Skeletal muscle cell (primary cell): ENCODE data around the gene INPP5E.

Experiments
- DNase-seq: peaks from one replicate; pipeline ENCODE4 v3.0.0-alpha.2; 2010; ENCODE audit warnings: low read depth
- H3K4me3 ChIP-seq: 2 replicates; pipeline ENCODE4 v1.5.1; 2011; ENCODE audit warnings: low read depth, mild to moderate bottlenecking, control low read depth, low read length, moderate library complexity

INPP5E gene

GRCh38 chr9:136474974-136475865 lies 35.6 kb upstream of the INPP5E start:
- no peak overlapping the region for H3K4me3 ChIP-seq
- no peak for DNase-seq

GRCh38 chr9:136474021-136474640 lies 34.5 kb upstream of the INPP5E start:
- H3K4me3 ChIP-seq: no peak overlapping the region

GRCh38 chr9:136473354-136473721 lies 33.7 kb upstream of the INPP5E start:
- DNase-seq: no peak

More at GRCh38 chr9:136474021-136474640, 34.5 kb upstream of the INPP5E start:
- DNase-seq: no peak

GRCh38 chr9:136472640-136473353 lies 33.2 kb upstream of the INPP5E start:
- no peak for DNase-seq
- no peak overlapping the region for H3K4me3 ChIP-seq

More at GRCh38 chr9:136473354-136473721, 33.7 kb upstream of the INPP5E start:
- no peak overlapping the region for H3K4me3 ChIP-seq

- no peak for DNase-seq
- H3K4me3 ChIP-seq: no peak overlapping the region
These were observed 32.3 kb upstream of the INPP5E start for GRCh38 chr9:136471802-136472487.

- no peak for DNase-seq
- H3K4me3 ChIP-seq: no peak overlapping the region
These were observed 31.3 kb upstream of the INPP5E start for GRCh38 chr9:136470792-136471469.

GRCh38 chr9:136470356-136470755 lies 30.7 kb upstream of the INPP5E start:
- no peak for DNase-seq
- H3K4me3 ChIP-seq: no peak overlapping the region

GRCh38 chr9:136467766-136468165 lies 28.1 kb upstream of the INPP5E start:
- H3K4me3 ChIP-seq: no peak overlapping the region
- no peak for DNase-seq

- DNase-seq: no peak
- no peak overlapping the region for H3K4me3 ChIP-seq
These were observed 26.5 kb upstream of the INPP5E start for GRCh38 chr9:136466155-136466541.

GRCh38 chr9:136465500-136466154 lies 26.0 kb upstream of the INPP5E start:
- H3K4me3 ChIP-seq: no peak overlapping the region

GRCh38 chr9:136464241-136464640 lies 24.6 kb upstream of the INPP5E start:
- no peak overlapping the region for H3K4me3 ChIP-seq
- DNase-seq: no peak

More at GRCh38 chr9:136465500-136466154, 26.0 kb upstream of the INPP5E start:
- no peak for DNase-seq

- DNase-seq: no peak
- no peak overlapping the region for H3K4me3 ChIP-seq
These were observed 23.9 kb upstream of the INPP5E start for GRCh38 chr9:136463578-136463977.

- no peak overlapping the region for H3K4me3 ChIP-seq
- DNase-seq: no peak
These were observed 23.0 kb upstream of the INPP5E start for GRCh38 chr9:136462664-136463063.

GRCh38 chr9:136460772-136461325 lies 21.2 kb upstream of the INPP5E start:
- no peak overlapping the region for H3K4me3 ChIP-seq
- DNase-seq: no peak

GRCh38 chr9:136459425-136459824 lies 19.8 kb upstream of the INPP5E start:
- H3K4me3 ChIP-seq: no peak overlapping the region

GRCh38 chr9:136457326-136457725 lies 17.7 kb upstream of the INPP5E start:
- DNase-seq: no peak

More at GRCh38 chr9:136459425-136459824, 19.8 kb upstream of the INPP5E start:
- no peak for DNase-seq

GRCh38 chr9:136456258-136456657 lies 16.6 kb upstream of the INPP5E start:
- DNase-seq: no peak
- H3K4me3 ChIP-seq: no peak overlapping the region

More at GRCh38 chr9:136457326-136457725, 17.7 kb upstream of the INPP5E start:
- H3K4me3 ChIP-seq: no peak overlapping the region
